IMR-90 (cell line): Measurements from ENCODE around the gene CD8B. TPM values are rescaled to one million over a fixed set of nuclear protein-coding genes. Genes with fewer than 3 reads are reported as not detected.

Experiments
- ATAC-seq: fragments of 200-7000 bp; cut with Tn5 transposase; 2 replicates; pipeline ENCODE4 v1.9.1; 2020; ENCODE audit warnings: low read depth, mild to moderate bottlenecking, moderate library complexity
- BruUV-seq: library from RNA; stranded (reverse); fragments of 400-500 nt; replicated peaks from 2 replicates; lab custom pipeline; 2021; lab: Mats Ljungman, UMichigan
- CTCF ChIA-PET: fragments of 300-600 bp; formaldehyde crosslinking; extraction: SDS; loops from one replicate; lab custom pipeline; 2021; ENCODE audit warnings: antibody characterized with exemption; lab: Yijun Ruan, JAX
- POLR2A ChIA-PET: fragments of 300-600 bp; sonication (Branson Sonifier 250); formaldehyde crosslinking; loops from one replicate; lab custom pipeline; 2022; ENCODE audit warnings: antibody characterized with exemption; ENCODE audit not compliant: unreplicated experiment; lab: Charles Lee
- DNase-seq: peaks from one replicate; pipeline ENCODE4 v3.0.0; 2013
- H2AFZ ChIP-seq: replicated peaks from 2 replicates; pipeline ENCODE3; 2013; ENCODE audit warnings: low read length, mild to moderate bottlenecking; ENCODE audit not compliant: poor library complexity
- H2AK5ac ChIP-seq: 2 replicates; pipeline ENCODE4 v1.6.1; 2013; ENCODE audit warnings: low read depth, low read length, inconsistent platforms
- H2AK9ac ChIP-seq: replicated peaks from 2 replicates; pipeline ENCODE3; 2013; ENCODE audit warnings: mild to moderate bottlenecking, low read depth, low read length, moderate library complexity; ENCODE audit not compliant: poor library complexity
- H2BK120ac ChIP-seq: 2 replicates; pipeline ENCODE4 v1.6.1; 2013; ENCODE audit warnings: low read depth, low read length, inconsistent platforms
- H2BK15ac ChIP-seq: 3 replicates; pipeline ENCODE4 v1.6.1; 2013; ENCODE audit warnings: low read depth, low read length, inconsistent platforms
- H2BK20ac ChIP-seq: 2 replicates; pipeline ENCODE4 v1.6.1; 2013; ENCODE audit warnings: low read depth, mild to moderate bottlenecking, inconsistent platforms, low read length, moderate library complexity
- H2BK5ac ChIP-seq: 2 replicates; pipeline ENCODE4 v1.6.1; 2013; ENCODE audit warnings: mild to moderate bottlenecking, low read depth, low read length, inconsistent platforms; ENCODE audit not compliant: poor library complexity, severe bottlenecking
- H3K14ac ChIP-seq: replicated peaks from 2 replicates; pipeline ENCODE4 v1.6.1; 2013; ENCODE audit warnings: low read depth, low read length, inconsistent platforms
- H3K18ac ChIP-seq: 2 replicates; pipeline ENCODE4 v1.6.1; 2013; ENCODE audit warnings: low read depth, low read length, control low read depth
- H3K23ac ChIP-seq: 2 replicates; pipeline ENCODE4 v1.6.1; 2013; ENCODE audit warnings: low read depth, low read length, inconsistent platforms
- H3K27ac ChIP-seq: 2 replicates; pipeline ENCODE4 v1.5.1; 2013; ENCODE audit warnings: mild to moderate bottlenecking, control low read depth, low read length; ENCODE audit not compliant: insufficient read depth
- H3K27me3 ChIP-seq: 2 replicates; pipeline ENCODE4 v1.6.1; 2013; ENCODE audit warnings: low read length; ENCODE audit not compliant: control insufficient read depth, insufficient read depth
- H3K36me3 ChIP-seq: 2 replicates; pipeline ENCODE4 v1.6.1; 2013; ENCODE audit warnings: low read length, mixed read lengths; ENCODE audit not compliant: control insufficient read depth, insufficient read depth
- H3K4ac ChIP-seq: 2 replicates; pipeline ENCODE4 v1.6.1; 2013; ENCODE audit warnings: low read depth, low read length, inconsistent platforms
- H3K4me1 ChIP-seq: 2 replicates; pipeline ENCODE4 v1.6.1; 2013; ENCODE audit warnings: low read length, mixed read lengths; ENCODE audit not compliant: control insufficient read depth, insufficient read depth
- H3K4me2 ChIP-seq: 2 replicates; pipeline ENCODE4 v1.6.1; 2013; ENCODE audit warnings: low read depth, mild to moderate bottlenecking, control low read depth, low read length, moderate library complexity
- H3K4me3 ChIP-seq: 2 replicates; pipeline ENCODE4 v1.5.1; 2013; ENCODE audit warnings: low read depth, mild to moderate bottlenecking, control low read depth, low read length, moderate library complexity; ENCODE audit not compliant: insufficient read depth
- H3K56ac ChIP-seq: 2 replicates; pipeline ENCODE4 v1.6.1; 2013; ENCODE audit warnings: low read length, inconsistent platforms; ENCODE audit not compliant: insufficient read depth; ENCODE audit errors: extremely low read depth
- H3K79me1 ChIP-seq, 2 experiments: 2 replicates each; pipeline ENCODE4 v1.6.1; 2013; ENCODE audit warnings: low read length in 2 of 2, inconsistent platforms in 1 of 2, low read depth in 1 of 2
- H3K9ac ChIP-seq: 2 replicates; pipeline ENCODE4 v1.6.1; 2013; ENCODE audit warnings: low read depth, low read length, control low read depth
- H3K9me1 ChIP-seq: 2 replicates; pipeline ENCODE4 v1.6.1; 2013; ENCODE audit warnings: low read length, inconsistent platforms; ENCODE audit not compliant: insufficient read depth
- H3K9me3 ChIP-seq: 2 replicates; pipeline ENCODE4 v1.6.1; 2013; ENCODE audit warnings: low read length; ENCODE audit not compliant: control insufficient read depth, insufficient read depth
- H4K20me1 ChIP-seq: 2 replicates; pipeline ENCODE4 v1.6.1; 2013; ENCODE audit warnings: low read length, inconsistent platforms; ENCODE audit not compliant: insufficient read depth
- H4K5ac ChIP-seq: 2 replicates; pipeline ENCODE4 v1.6.1; 2013; ENCODE audit warnings: mild to moderate bottlenecking, low read depth, low read length, control low read depth
- H4K8ac ChIP-seq, 2 experiments: 2 replicates each; pipeline ENCODE4 v1.6.1; 2013; ENCODE audit warnings: low read depth in 2 of 2, low read length in 2 of 2, control low read depth in 1 of 2, inconsistent platforms in 1 of 2
- H4K91ac ChIP-seq: 2 replicates; pipeline ENCODE4 v1.6.1; 2013; ENCODE audit warnings: low read depth, low read length, inconsistent platforms; ENCODE audit not compliant: insufficient read depth
- BHLHE40 ChIP-seq: fragments of 150-350 bp; IDR thresholded peaks from 2 replicates; pipeline ENCODE4 v1.6.1; 2016; ENCODE audit warnings: mild to moderate bottlenecking, low read depth, low read length
- CEBPB ChIP-seq: IDR thresholded peaks from 2 replicates; pipeline ENCODE4 v1.6.1; 2012; ENCODE audit warnings: low read depth, low read length, improper control_type of control experiment
- CHD1 ChIP-seq: IDR thresholded peaks from 2 replicates; pipeline ENCODE4 v1.6.1; 2012; ENCODE audit warnings: low read depth, low read length, improper control_type of control experiment
- FOS ChIP-seq: fragments of 150-350 bp; IDR thresholded peaks from 2 replicates; pipeline ENCODE4 v1.6.1; 2016; ENCODE audit warnings: low read depth, low read length
- MAFK ChIP-seq: IDR thresholded peaks from 2 replicates; pipeline ENCODE4 v1.6.1; 2012; ENCODE audit warnings: low read depth, low read length, improper control_type of control experiment
- MAZ ChIP-seq: IDR thresholded peaks from 2 replicates; pipeline ENCODE4 v1.6.1; 2012; ENCODE audit warnings: low read depth, mild to moderate bottlenecking, low read length, improper control_type of control experiment, moderate library complexity, borderline replicate concordance
- MXI1 ChIP-seq: IDR thresholded peaks from 2 replicates; pipeline ENCODE4 v1.6.1; 2012; ENCODE audit warnings: low read depth, mild to moderate bottlenecking, low read length, moderate library complexity, borderline replicate concordance
- NFE2L2 ChIP-seq: fragments of 150-350 bp; IDR thresholded peaks from 2 replicates; pipeline ENCODE4 v1.6.1; 2016; ENCODE audit warnings: low read depth, mild to moderate bottlenecking, low read length
- POLR2A ChIP-seq: IDR thresholded peaks from 2 replicates; pipeline ENCODE4 v1.6.1; 2012; ENCODE audit warnings: mild to moderate bottlenecking, low read depth, low read length
- RAD21 ChIP-seq: IDR thresholded peaks from 2 replicates; pipeline ENCODE4 v1.6.1; 2012; ENCODE audit warnings: low read length, improper control_type of control experiment
- RCOR1 ChIP-seq: IDR thresholded peaks from 2 replicates; pipeline ENCODE4 v1.6.1; 2012; ENCODE audit warnings: mild to moderate bottlenecking, low read length, improper control_type of control experiment; ENCODE audit not compliant: insufficient replicate concordance
- RFX5 ChIP-seq: IDR thresholded peaks from 2 replicates; pipeline ENCODE4 v1.8.0; 2012; ENCODE audit warnings: low read depth, mild to moderate bottlenecking, low read length, moderate library complexity
- SMC3 ChIP-seq: fragments of 150-350 bp; IDR thresholded peaks from 2 replicates; pipeline ENCODE4 v1.6.1; 2016; ENCODE audit warnings: low read depth, mild to moderate bottlenecking, antibody characterized with exemption, low read length, moderate library complexity
- WGBS, 2 experiments: methylation state at CpG; one replicate each; pipeline versions ENCODE4 v1.1.5 to v1.1.7; 2013; ENCODE audit warnings: missing lambda C conversion rate in 2 of 2; ENCODE audit not compliant: insufficient read length in 1 of 2; ENCODE audit errors: extremely low coverage in 2 of 2; 5-methylcytosine and 5-hydroxymethylcytosine counted together
- dilution Hi-C: fragments of 300-500 bp; cut with HindIII; formaldehyde crosslinking; loops from one replicate; pipeline ENCODE4 v1.14.3; 2018; ENCODE audit warnings: low sequenced_read_pairs; ENCODE audit not compliant: unreplicated experiment
- in situ Hi-C: fragments of 300-500 bp; cut with MboI; formaldehyde crosslinking; loops from 3 replicates; pipeline ENCODE4 v1.14.3; 2019; ENCODE audit warnings: low sequenced_read_pairs, inconsistent platforms, mixed read lengths
- intact Hi-C: fragments of 100-400 bp; cut with micrococcal nuclease; formaldehyde crosslinking; loops from 2 replicates; pipeline ENCODE4 v1.10.0; 2022
- polyA plus RNA-seq, 3 experiments: library from polyadenylated mRNA; depleted of rRNA; stranded (reverse); fragments of >200 nt; gene quantifications; 2 replicates each; pipeline ENCODE4 v1.2.3, GENCODE V29; 2012; ENCODE audit warnings: low replicate concordance in 1 of 3
- total RNA-seq: library from RNA; depleted of rRNA; stranded (reverse); fragments of >200 nt; gene quantifications from 2 replicates; pipeline ENCODE4 v1.2.3, GENCODE V29; 2012
- TF ChIP-seq, protein P1 (sequence below): conservative IDR thresholded peaks from 2 replicates; pipeline ENCODE4 v1.5.1; 2012; ENCODE audit warnings: mild to moderate bottlenecking, low read depth, low read length, improper control_type of control experiment
- TF ChIP-seq, protein P2 (sequence below): fragments of 150-350 bp; IDR thresholded peaks from 2 replicates; pipeline ENCODE4 v1.6.1; 2016; ENCODE audit warnings: low read depth, mild to moderate bottlenecking, low read length, moderate library complexity, borderline replicate concordance
- TF ChIP-seq, protein P3 (sequence below): fragments of 150-350 bp; IDR thresholded peaks from 2 replicates; pipeline ENCODE4 v1.6.1; 2017; ENCODE audit warnings: mild to moderate bottlenecking, antibody characterized with exemption, low read length, low read depth

CD8B gene
- total and polyA plus RNA-seq, 2 of the 4 experiments (the other 2 are of a cell fraction) = not detected

DNA sequence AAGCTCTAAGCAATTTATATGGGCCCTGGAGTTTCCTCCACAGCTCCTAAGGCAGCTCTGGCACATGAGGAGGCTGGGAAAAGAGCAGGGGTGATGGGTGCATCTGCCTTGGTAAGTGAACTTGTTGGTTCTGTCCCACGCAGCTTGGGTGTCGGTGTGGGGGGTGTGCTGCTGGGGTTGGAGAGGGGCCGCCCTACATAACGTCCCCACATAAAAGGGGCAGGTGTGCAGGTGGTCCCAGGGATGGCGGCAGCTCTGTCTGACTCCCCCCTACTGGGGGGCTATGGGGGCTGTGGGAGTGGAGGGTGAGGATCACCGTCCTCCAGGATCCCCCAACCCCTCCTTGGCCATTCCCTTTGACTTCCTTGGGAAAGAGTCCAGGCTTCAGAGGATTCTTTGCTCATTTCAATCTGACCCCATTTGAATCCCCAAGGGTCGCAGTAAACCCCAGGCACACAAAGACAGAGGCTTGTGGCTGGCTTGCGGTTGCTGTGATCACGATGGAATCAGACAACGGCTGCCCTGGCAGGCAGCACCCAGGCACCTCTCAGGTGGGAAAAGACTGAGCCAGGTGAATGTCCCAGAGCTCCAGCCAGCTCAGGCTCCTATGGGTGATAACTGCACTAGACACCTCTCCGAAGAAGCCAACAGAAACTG, 36.5 kb downstream of the CD8B start:
- no peak for ATAC-seq
- CTCF ChIA-PET = interaction anchor here (1.0 kb wide), 1 partner anchor 41 kb away, joined by 4 read pairs; no protein-coding TSS in a partner anchor
- H3K27me3 ChIP-seq = peaks cover 19% of the 10 kb centered on the region
- H2AK9ac ChIP-seq = no peak overlapping the region
- no peak overlapping the region for H2AK5ac ChIP-seq
- H4K20me1 ChIP-seq = no peaks in the 10 kb centered on the region
- H3K36me3 ChIP-seq = no peaks in the 10 kb centered on the region
- H3K4me3 ChIP-seq = no peak overlapping the region
- no peaks in the 10 kb centered on the region for H3K79me1 ChIP-seq
- H4K5ac ChIP-seq = no peak overlapping the region
- H2AFZ ChIP-seq = no peak overlapping the region
- POLR2A ChIA-PET = no interaction called here
- intact Hi-C loops = no loop called here
- no peak overlapping the region for H2BK5ac ChIP-seq
- H3K18ac ChIP-seq = no peak overlapping the region
- no peak overlapping the region for H3K27ac ChIP-seq
- no peak overlapping the region for H4K8ac ChIP-seq
- dilution Hi-C loops = no loop called here
- no peaks in the 10 kb centered on the region for H3K9me1 ChIP-seq
- H3K4ac ChIP-seq = no peak overlapping the region
- no peak overlapping the region for H3K14ac ChIP-seq
- H3K9me3 ChIP-seq = peaks cover 2% of the 10 kb centered on the region; the same call in 1 of the 2 replicates
- no peak overlapping the region for H2BK15ac ChIP-seq
- no peak overlapping the region for H4K91ac ChIP-seq
- no peak overlapping the region for H2BK20ac ChIP-seq
- no peak overlapping the region for H3K4me2 ChIP-seq
- no TSS peak for BruUV-seq
- no peak overlapping the region for H3K23ac ChIP-seq
- in situ Hi-C loops = no loop called here
- no peak overlapping the region for H3K9ac ChIP-seq
- WGBS, 2 experiments = 83% methylated on average over 3 of the region's 11 CpGs; no CpG with 5 or more reads in 1 of the 2 experiments
- no peak overlapping the region for H3K56ac ChIP-seq
- H2BK120ac ChIP-seq = no peak overlapping the region
- no peaks in the 10 kb centered on the region for H3K4me1 ChIP-seq
- no peak for DNase-seq
- TF ChIP-seq, protein P1, sequence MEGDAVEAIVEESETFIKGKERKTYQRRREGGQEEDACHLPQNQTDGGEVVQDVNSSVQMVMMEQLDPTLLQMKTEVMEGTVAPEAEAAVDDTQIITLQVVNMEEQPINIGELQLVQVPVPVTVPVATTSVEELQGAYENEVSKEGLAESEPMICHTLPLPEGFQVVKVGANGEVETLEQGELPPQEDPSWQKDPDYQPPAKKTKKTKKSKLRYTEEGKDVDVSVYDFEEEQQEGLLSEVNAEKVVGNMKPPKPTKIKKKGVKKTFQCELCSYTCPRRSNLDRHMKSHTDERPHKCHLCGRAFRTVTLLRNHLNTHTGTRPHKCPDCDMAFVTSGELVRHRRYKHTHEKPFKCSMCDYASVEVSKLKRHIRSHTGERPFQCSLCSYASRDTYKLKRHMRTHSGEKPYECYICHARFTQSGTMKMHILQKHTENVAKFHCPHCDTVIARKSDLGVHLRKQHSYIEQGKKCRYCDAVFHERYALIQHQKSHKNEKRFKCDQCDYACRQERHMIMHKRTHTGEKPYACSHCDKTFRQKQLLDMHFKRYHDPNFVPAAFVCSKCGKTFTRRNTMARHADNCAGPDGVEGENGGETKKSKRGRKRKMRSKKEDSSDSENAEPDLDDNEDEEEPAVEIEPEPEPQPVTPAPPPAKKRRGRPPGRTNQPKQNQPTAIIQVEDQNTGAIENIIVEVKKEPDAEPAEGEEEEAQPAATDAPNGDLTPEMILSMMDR = no peak
- TF ChIP-seq MAFK (no peak), CEBPB (no peak), RFX5 (no peak), SMC3 (no peak), POLR2A (no peak), RCOR1 (no peak), MXI1 (no peak), MAZ (no peak), FOS (no peak), CHD1 (no peak), NFE2L2 (no peak), BHLHE40 (no peak), RAD21 (no peak)
- TF ChIP-seq, protein P2, sequence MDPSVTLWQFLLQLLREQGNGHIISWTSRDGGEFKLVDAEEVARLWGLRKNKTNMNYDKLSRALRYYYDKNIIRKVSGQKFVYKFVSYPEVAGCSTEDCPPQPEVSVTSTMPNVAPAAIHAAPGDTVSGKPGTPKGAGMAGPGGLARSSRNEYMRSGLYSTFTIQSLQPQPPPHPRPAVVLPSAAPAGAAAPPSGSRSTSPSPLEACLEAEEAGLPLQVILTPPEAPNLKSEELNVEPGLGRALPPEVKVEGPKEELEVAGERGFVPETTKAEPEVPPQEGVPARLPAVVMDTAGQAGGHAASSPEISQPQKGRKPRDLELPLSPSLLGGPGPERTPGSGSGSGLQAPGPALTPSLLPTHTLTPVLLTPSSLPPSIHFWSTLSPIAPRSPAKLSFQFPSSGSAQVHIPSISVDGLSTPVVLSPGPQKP = no peak
- TF ChIP-seq, protein P3, sequence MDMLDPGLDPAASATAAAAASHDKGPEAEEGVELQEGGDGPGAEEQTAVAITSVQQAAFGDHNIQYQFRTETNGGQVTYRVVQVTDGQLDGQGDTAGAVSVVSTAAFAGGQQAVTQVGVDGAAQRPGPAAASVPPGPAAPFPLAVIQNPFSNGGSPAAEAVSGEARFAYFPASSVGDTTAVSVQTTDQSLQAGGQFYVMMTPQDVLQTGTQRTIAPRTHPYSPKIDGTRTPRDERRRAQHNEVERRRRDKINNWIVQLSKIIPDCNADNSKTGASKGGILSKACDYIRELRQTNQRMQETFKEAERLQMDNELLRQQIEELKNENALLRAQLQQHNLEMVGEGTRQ = no peak
